Amygdala (tissue), 56 donors: ENCODE measurements around the gene CUL4B.
"Not testable (repeated sequence)": the region's sequence is repeated elsewhere in the genome, so short reads cannot be mapped to it uniquely, and the experiment has no call there.

Experiments used
- DNase-seq, 56 donors: peaks; one replicate each; lab custom pipeline; 2025; lab: John Stamatoyannopoulos, UW

CUL4B gene

GRCh38 chrX:120560842-120561633, at the start of gene CUL4B:
TSS of gene CUL4B (minus strand) at chrX:120560962. CDS start at chrX:120560638, 324 bp downstream.
- peak; percentile 20 to 93 (median 84) for DNase-seq

- DNase-seq = peak in 10 of 56 donors; percentile 0 to 38 (median 4)
Measured at GRCh38 chrX:120604361-120604782, 43.6 kb upstream of the CUL4B start.

- peak; percentile 4 to 82 (median 55) for DNase-seq
Measured at GRCh38 chrX:120603707-120604360, 43.1 kb upstream of the CUL4B start, which contains the start of gene MCTS1. TSS of gene MCTS1 (plus strand) at chrX:120604101. CDS start at chrX:120604237, 136 bp downstream.

GRCh38 chrX:120585702-120586101, 24.9 kb upstream of the CUL4B start:
- DNase-seq = no peak

- no peak for DNase-seq
Measured at GRCh38 chrX:120575379-120576114, 14.8 kb upstream of the CUL4B start.

- DNase-seq = not testable (repeated sequence)
Measured at GRCh38 chrX:120573806-120574205, 13.0 kb upstream of the CUL4B start.

- DNase-seq = no peak
Measured at GRCh38 chrX:120570011-120570600, 9.3 kb upstream of the CUL4B start.

GRCh38 chrX:120568609-120569008, 7.8 kb upstream of the CUL4B start:
- DNase-seq = no peak

- DNase-seq = no peak
Measured at GRCh38 chrX:120568035-120568434, 7.3 kb upstream of the CUL4B start.

- no peak for DNase-seq
Measured at GRCh38 chrX:120566817-120567216, 6.1 kb upstream of the CUL4B start.

GRCh38 chrX:120564925-120565324, 4.2 kb upstream of the CUL4B start:
- DNase-seq = no peak

- DNase-seq = no peak
Measured at GRCh38 chrX:120562569-120562926, 1.8 kb upstream of the CUL4B start.

GRCh38 chrX:120561634-120562568, 1.1 kb upstream of the CUL4B start:
- peak in 2 of 56 donors; percentile 1 to 58 for DNase-seq

GRCh38 chrX:120560405-120560841, 339 bp downstream of the CUL4B start:
- DNase-seq = peak in 30 of 56 donors; percentile 2 to 70 (median 26)

- no peak for DNase-seq
Measured at GRCh38 chrX:120559804-120560203, 958 bp downstream of the CUL4B start.

- no peak for DNase-seq
Measured at GRCh38 chrX:120556251-120556650, 4.5 kb downstream of the CUL4B start.

- no peak for DNase-seq
Measured at GRCh38 chrX:120549483-120550452, 11.0 kb downstream of the CUL4B start.

- no peak for DNase-seq
Measured at GRCh38 chrX:120536061-120536460, 24.7 kb downstream of the CUL4B start.
